Fibroblast of pulmonary artery (primary cell): ENCODE results near the gene PRSS8.
"Not testable (repeated sequence)": the region's sequence is repeated elsewhere in the genome, so short reads cannot be mapped to it uniquely, and the experiment has no call there.

Experiments
- DNase-seq: peaks from one replicate; pipeline ENCODE4 v3.0.0-alpha.2; 2010; ENCODE audit warnings: low read depth
- H3K4me3 ChIP-seq: replicated peaks from 2 replicates; pipeline ENCODE4 v1.5.1; 2011; ENCODE audit warnings: low read depth, mild to moderate bottlenecking, control low read depth, low read length, moderate library complexity
- CTCF ChIP-seq: IDR thresholded peaks from 2 replicates; pipeline ENCODE4 v1.5.1; 2011; ENCODE audit warnings: mild to moderate bottlenecking, control low read depth, low read length, inconsistent platforms; ENCODE audit errors: missing control alignments

The PRSS8 gene

GRCh38 chr16:31143011-31143693 is 7.6 kb upstream of the PRSS8 start:
- no peak for TF ChIP-seq CTCF
- no peak overlapping the region for H3K4me3 ChIP-seq
- no peak for DNase-seq

GRCh38 chr16:31142109-31143010 is 6.8 kb upstream of the PRSS8 start:
- TF ChIP-seq CTCF: peak; percentile 73
- peak overlapping the region; percentile 32 for H3K4me3 ChIP-seq
- peak; percentile 99 for DNase-seq

GRCh38 chr16:31141489-31142108 is 6.1 kb upstream of the PRSS8 start:
- H3K4me3 ChIP-seq: peak overlapping the region; percentile 9
- no peak for DNase-seq
- no peak for TF ChIP-seq CTCF

GRCh38 chr16:31141071-31141469 is 5.5 kb upstream of the PRSS8 start:
- not testable (repeated sequence) for H3K4me3 ChIP-seq, DNase-seq

- DNase-seq: peak; percentile 62
- H3K4me3 ChIP-seq: peak overlapping the region; percentile 10
- no peak for TF ChIP-seq CTCF
These were observed 3.4 kb upstream of the PRSS8 start for GRCh38 chr16:31138621-31139578.

GRCh38 chr16:31136822-31137499 is 1.4 kb upstream of the PRSS8 start:
- H3K4me3 ChIP-seq, DNase-seq: not testable (repeated sequence)

- no peak overlapping the region for H3K4me3 ChIP-seq
- DNase-seq: no peak
- no peak for TF ChIP-seq CTCF
These were observed 748 bp upstream of the PRSS8 start for GRCh38 chr16:31136287-31136662.
